ENCODE results near the gene INPP5D. TPM values are rescaled to one million over a fixed set of nuclear protein-coding genes. Genes with fewer than 3 reads are reported as not detected.

Gene INPP5D
- total and polyA plus RNA-seq, 7 donors: 1.2 to 4.2 (median 2.8) TPM

DNA sequence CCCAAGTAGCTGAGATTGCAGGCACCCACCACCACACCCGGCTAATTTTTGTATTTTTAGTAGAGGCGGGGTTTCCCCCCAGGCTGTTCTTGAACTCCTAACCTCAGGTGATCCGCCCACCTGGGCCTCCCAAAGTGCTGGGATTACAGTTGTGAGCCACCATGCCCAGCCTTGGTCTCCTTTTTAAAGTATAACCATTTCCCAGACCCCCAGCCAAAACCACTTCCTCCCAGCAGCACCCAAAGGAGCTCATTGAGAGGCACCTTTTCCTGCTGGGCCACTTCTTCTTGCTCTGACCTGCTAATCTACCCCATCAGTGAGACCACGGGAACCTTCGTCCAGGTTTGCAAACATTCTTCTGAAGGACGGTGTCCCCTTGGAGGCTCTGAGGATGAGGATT, 69.9 kb downstream of the INPP5D start:
- Histone ChIP-seq H3K4me3 (no peak overlapping the region), H3K27ac (no peak overlapping the region), H3K9me3 (no peaks in the 10 kb centered on the region), H3K36me3 (ENCODE audit: insufficient read depth in 1 of 2, low read depth in 1 of 2) (no peaks in the 10 kb centered on the region), H3K4me1 (no peaks in the 10 kb centered on the region), H3K27me3 (ENCODE audit: insufficient read depth in 3 of 3, low read length in 2 of 3) (peaks cover 0 to 2% (median 2%) of the 10 kb centered on the region in 3 donors)
- ATAC-seq (no peak), DNase-seq (no peak)
- intact Hi-C loops (cut with DNase I): loop anchor here in 1 of 2 donors (5.0 kb wide), 1 partner anchor 362 kb away; no protein-coding TSS in a partner anchor
- TF ChIP-seq CTCF (IDR thresholded peaks at IDR 0.05): no peak
- WGBS, 3 donors: 79 to 88% (median 84%) methylated on average over 6 of the region's 6 CpGs

- intact Hi-C loops (cut with DNase I): loop anchor here in 1 of 2 donors (5.0 kb wide), 1 partner anchor 362 kb away; no protein-coding TSS in a partner anchor
- H3K4me3 ChIP-seq: no peak overlapping the region
- no peaks in the 10 kb centered on the region for H3K4me1 ChIP-seq
- no peak for ATAC-seq
- no peak overlapping the region for H3K27ac ChIP-seq
- no peak for DNase-seq
- 72 to 79% (median 73%) methylated on average over 7 of the region's 7 CpGs for WGBS, 3 donors
- H3K27me3 ChIP-seq (ENCODE audit: insufficient read depth in 3 of 3, low read length in 2 of 3): peaks cover 0 to 2% (median 2%) of the 10 kb centered on the region in 3 donors
- H3K36me3 ChIP-seq (ENCODE audit: insufficient read depth in 1 of 2, low read depth in 1 of 2): no peaks in the 10 kb centered on the region
- no peak for TF ChIP-seq CTCF (IDR thresholded peaks at IDR 0.05)
- no peaks in the 10 kb centered on the region for H3K9me3 ChIP-seq
These were observed 70.4 kb downstream of the INPP5D start for GRCh38 chr2:233130481-233131020.

- no peak for ATAC-seq
- WGBS, 3 donors: 49 to 63% (median 53%) methylated on average over 9 of the region's 9 CpGs
- Histone ChIP-seq H3K36me3 (ENCODE audit: insufficient read depth in 1 of 2, low read depth in 1 of 2) (no peaks in the 10 kb centered on the region), H3K4me1 (no peaks in the 10 kb centered on the region), H3K4me3 (no peak overlapping the region), H3K27ac (no peak overlapping the region), H3K27me3 (ENCODE audit: insufficient read depth in 3 of 3, low read length in 2 of 3) (peaks cover 0 to 2% (median 2%) of the 10 kb centered on the region in 3 donors), H3K9me3 (peaks cover 6% of the 10 kb centered on the region)
- no peak for DNase-seq
- intact Hi-C loops (cut with DNase I): loop anchor here in 1 of 2 donors (5.0 kb wide), 1 partner anchor 360 kb away; no protein-coding TSS in a partner anchor
- no peak for TF ChIP-seq CTCF (IDR thresholded peaks at IDR 0.05)
These were observed 72.0 kb downstream of the INPP5D start for GRCh38 chr2:233131936-233132720.

DNA sequence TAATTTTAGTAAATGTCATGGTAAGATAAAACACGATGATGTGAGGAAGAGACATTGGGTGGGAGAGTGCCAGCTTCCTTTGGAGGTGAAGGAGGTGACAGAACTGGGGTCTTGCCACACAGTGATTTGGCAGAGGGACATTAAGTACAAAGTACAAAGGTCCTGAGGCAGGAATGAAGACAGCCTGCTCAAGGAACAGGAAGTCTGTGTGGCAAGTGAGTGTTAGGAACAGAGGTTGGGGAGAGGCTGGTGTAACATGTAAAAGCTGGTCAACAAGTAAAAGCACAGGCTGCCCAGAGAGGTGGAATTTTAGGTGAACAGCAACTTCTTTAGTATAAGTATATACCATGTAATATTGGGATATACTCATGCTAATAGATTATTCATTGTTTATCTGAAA, 73.1 kb downstream of the INPP5D start:
- no peak overlapping the region for H3K27ac ChIP-seq
- H3K4me1 ChIP-seq: no peaks in the 10 kb centered on the region
- H3K27me3 ChIP-seq (ENCODE audit: insufficient read depth in 3 of 3, low read length in 2 of 3): peaks cover 0 to 2% (median 2%) of the 10 kb centered on the region in 3 donors
- H3K36me3 ChIP-seq (ENCODE audit: insufficient read depth in 1 of 2, low read depth in 1 of 2): no peaks in the 10 kb centered on the region
- no peak for TF ChIP-seq CTCF (IDR thresholded peaks at IDR 0.05)
- DNase-seq: no peak
- whole genome bisulfite sequencing, 3 donors: 0 to 74% (median 43%) methylated on average over 1 of the region's 1 CpG
- H3K4me3 ChIP-seq: no peak overlapping the region
- no peak for ATAC-seq
- H3K9me3 ChIP-seq: peaks cover 6% of the 10 kb centered on the region
- intact Hi-C loops (cut with DNase I): loop anchor here in 1 of 2 donors (5.0 kb wide), 1 partner anchor 359 kb away; no protein-coding TSS in a partner anchor
